HG03280 (cell line): ENCODE data around the gene TMEM229A.
"Not testable (repeated sequence)": the region's sequence is repeated elsewhere in the genome, so short reads cannot be mapped to it uniquely, and the experiment has no call there.

Source experiments
- ATAC-seq: cut with Tn5 transposase; IDR thresholded peaks from one replicate; pipeline ENCODE4 v1.9.1; 2021; ENCODE audit warnings: mild to moderate bottlenecking, moderate library complexity; ENCODE audit not compliant: unreplicated experiment

TMEM229A gene

GRCh38 chr7:124033095-124033806 lies 384 bp upstream of the TMEM229A start:
- ATAC-seq: no peak

- ATAC-seq: no peak
Measured at GRCh38 chr7:124031919-124032318, 948 bp downstream of the TMEM229A start.

GRCh38 chr7:124031406-124031805 lies 1.5 kb downstream of the TMEM229A start:
- no peak for ATAC-seq

GRCh38 chr7:124030964-124031363 lies 1.9 kb downstream of the TMEM229A start:
- no peak for ATAC-seq

GRCh38 chr7:124029396-124030188 lies 3.3 kb downstream of the TMEM229A start:
- ATAC-seq: no peak

- ATAC-seq: no peak
Measured at GRCh38 chr7:124027236-124027635, 5.6 kb downstream of the TMEM229A start.

GRCh38 chr7:124024329-124024728 lies 8.5 kb downstream of the TMEM229A start:
- not testable (repeated sequence) for ATAC-seq

- no peak for ATAC-seq
Measured at GRCh38 chr7:124022551-124022950, 10.3 kb downstream of the TMEM229A start.

GRCh38 chr7:124020060-124020459 lies 12.8 kb downstream of the TMEM229A start:
- no peak for ATAC-seq

- ATAC-seq: no peak
Measured at GRCh38 chr7:124013306-124013705, 19.6 kb downstream of the TMEM229A start.

GRCh38 chr7:124012864-124013263 lies 20.0 kb downstream of the TMEM229A start:
- ATAC-seq: no peak

GRCh38 chr7:124009321-124009720 lies 23.5 kb downstream of the TMEM229A start:
- no peak for ATAC-seq

GRCh38 chr7:124008296-124008695 lies 24.6 kb downstream of the TMEM229A start:
- ATAC-seq: not testable (repeated sequence)

- ATAC-seq: no peak
Measured at GRCh38 chr7:123999703-124000102, 33.2 kb downstream of the TMEM229A start.

- no peak for ATAC-seq
Measured at GRCh38 chr7:123998921-123999320, 33.9 kb downstream of the TMEM229A start.

GRCh38 chr7:123996327-123996625 lies 36.6 kb downstream of the TMEM229A start:
- no peak for ATAC-seq

- no peak for ATAC-seq
Measured at GRCh38 chr7:123995617-123996326, 37.1 kb downstream of the TMEM229A start.

GRCh38 chr7:123994449-123994848 lies 38.4 kb downstream of the TMEM229A start:
- no peak for ATAC-seq

- no peak for ATAC-seq
Measured at GRCh38 chr7:123993996-123994395, 38.9 kb downstream of the TMEM229A start.

GRCh38 chr7:123992913-123993518 lies 39.9 kb downstream of the TMEM229A start:
- ATAC-seq: no peak

- no peak for ATAC-seq
Measured at GRCh38 chr7:123987445-123987844, 45.4 kb downstream of the TMEM229A start.
